Loucy (cell line): ENCODE data around the gene ADRM1.

ENCODE experiments used
- H2AFZ ChIP-seq: fragments of 200-600 bp; sonication (generic); 2 replicates; pipeline ENCODE4 v1.6.0; 2016; ENCODE audit warnings: antibody characterized with exemption, mild to moderate bottlenecking, low read length, moderate library complexity
- H3F3A ChIP-seq: fragments of 200-600 bp; 2 replicates; pipeline ENCODE4 v1.6.0; 2016; ENCODE audit warnings: antibody characterized with exemption, low read depth, mild to moderate bottlenecking
- H3K27me3 ChIP-seq: fragments of 200-600 bp; sonication (generic); 2 replicates; pipeline ENCODE4 v1.6.1; 2014; ENCODE audit warnings: low read length, mild to moderate bottlenecking; ENCODE audit not compliant: insufficient read depth, poor library complexity, severe bottlenecking
- H3K36me3 ChIP-seq: fragments of 200-600 bp; sonication (generic); 2 replicates; pipeline ENCODE4 v1.6.1; 2016; ENCODE audit warnings: low read length; ENCODE audit not compliant: insufficient read depth
- H3K4me1 ChIP-seq: fragments of 200-600 bp; sonication (generic); 2 replicates; pipeline ENCODE4 v1.5.1; 2014; ENCODE audit warnings: low read length, mild to moderate bottlenecking; ENCODE audit not compliant: insufficient read depth, poor library complexity, severe bottlenecking
- H3K4me2 ChIP-seq: fragments of 200-600 bp; sonication (generic); 2 replicates; pipeline ENCODE4 v1.6.0; 2014; ENCODE audit warnings: antibody characterized with exemption, low read length, low read depth, mild to moderate bottlenecking; ENCODE audit not compliant: poor library complexity, severe bottlenecking
- H3K4me3 ChIP-seq: fragments of 200-600 bp; sonication (generic); 2 replicates; pipeline ENCODE4 v1.5.1; 2014; ENCODE audit warnings: low read length, mild to moderate bottlenecking, mixed read lengths; ENCODE audit not compliant: poor library complexity, severe bottlenecking
- H3K79me2 ChIP-seq: fragments of 200-600 bp; sonication (generic); 2 replicates; pipeline ENCODE4 v1.6.1; 2014; ENCODE audit warnings: low read length; ENCODE audit not compliant: insufficient read depth
- H3K9ac ChIP-seq: fragments of 200-600 bp; sonication (generic); 2 replicates; pipeline ENCODE4 v1.6.0; 2014; ENCODE audit warnings: mild to moderate bottlenecking, low read depth, low read length, moderate library complexity; ENCODE audit not compliant: poor library complexity, severe bottlenecking
- H3K9me2 ChIP-seq: fragments of 200-600 bp; sonication (generic); replicated peaks from 2 replicates; pipeline ENCODE4 v1.6.1; 2016; ENCODE audit warnings: low read depth, low read length, mixed read lengths
- H3K9me3 ChIP-seq: fragments of 200-600 bp; sonication (generic); 2 replicates; pipeline ENCODE4 v1.6.1; 2014; ENCODE audit warnings: mild to moderate bottlenecking, antibody characterized with exemption, low read length, low read depth; ENCODE audit not compliant: insufficient read depth
- H4K20me1 ChIP-seq: fragments of 200-600 bp; sonication (generic); 2 replicates; pipeline ENCODE4 v1.6.0; 2014; ENCODE audit warnings: antibody characterized with exemption, low read length, mild to moderate bottlenecking; ENCODE audit not compliant: insufficient read depth, poor library complexity, severe bottlenecking
- CTCF ChIP-seq: fragments of 200-600 bp; sonication (generic); conservative IDR thresholded peaks from 2 replicates; pipeline ENCODE4 v1.5.1; 2014; ENCODE audit warnings: mild to moderate bottlenecking, antibody characterized with exemption, low read length
- EZH2phosphoT487 ChIP-seq: fragments of 200-600 bp; IDR thresholded peaks from 2 replicates; pipeline ENCODE4 v1.6.1; 2018; ENCODE audit warnings: antibody characterized with exemption, mild to moderate bottlenecking, moderate library complexity, borderline replicate concordance

ADRM1 gene

GRCh38 chr20:62330576-62331317 lies 27.9 kb downstream of the ADRM1 start:
- Histone ChIP-seq H3K4me2 (no peak overlapping the region), H3K36me3 (no peaks in the 10 kb centered on the region), H3K4me3 (no peak overlapping the region), H3K4me1 (no peaks in the 10 kb centered on the region), H3K79me2 (no peaks in the 10 kb centered on the region), H4K20me1 (no peaks in the 10 kb centered on the region), H3K9me2 (no peaks in the 10 kb centered on the region), H3K9me3 (no peaks in the 10 kb centered on the region), H2AFZ (no peak overlapping the region), H3F3A (no peaks in the 10 kb centered on the region), H3K27me3 (no peaks in the 10 kb centered on the region), H3K9ac (no peak overlapping the region)
- TF ChIP-seq EZH2phosphoT487 (no peak), CTCF (no peak)

- Histone ChIP-seq H3K36me3 (no peaks in the 10 kb centered on the region), H3K9me2 (no peaks in the 10 kb centered on the region), H2AFZ (no peak overlapping the region), H3K27me3 (no peaks in the 10 kb centered on the region), H3K4me2 (no peak overlapping the region), H3F3A (no peaks in the 10 kb centered on the region), H4K20me1 (no peaks in the 10 kb centered on the region), H3K9me3 (no peaks in the 10 kb centered on the region), H3K9ac (no peak overlapping the region), H3K79me2 (no peaks in the 10 kb centered on the region), H3K4me3 (no peak overlapping the region), H3K4me1 (no peaks in the 10 kb centered on the region)
- TF ChIP-seq EZH2phosphoT487, result no peak
- no peak for TF ChIP-seq CTCF
Measured at GRCh38 chr20:62331347-62331746, 28.6 kb downstream of the ADRM1 start.

- H3K9ac ChIP-seq, result no peak overlapping the region
- H3K4me1 ChIP-seq, result peaks cover 4% of the 10 kb centered on the region
- H3F3A ChIP-seq, result no peaks in the 10 kb centered on the region
- no peaks in the 10 kb centered on the region for H3K79me2 ChIP-seq
- no peak overlapping the region for H2AFZ ChIP-seq
- no peaks in the 10 kb centered on the region for H3K36me3 ChIP-seq
- no peak overlapping the region for H3K4me3 ChIP-seq
- no peaks in the 10 kb centered on the region for H3K27me3 ChIP-seq
- no peaks in the 10 kb centered on the region for H3K9me2 ChIP-seq
- TF ChIP-seq EZH2phosphoT487 (no peak), CTCF (no peak)
- H3K9me3 ChIP-seq, result no peaks in the 10 kb centered on the region
- no peaks in the 10 kb centered on the region for H4K20me1 ChIP-seq
- H3K4me2 ChIP-seq, result no peak overlapping the region
Measured at GRCh38 chr20:62332421-62332820, 29.6 kb downstream of the ADRM1 start.
